GM21717 (cell line): ENCODE measurements around the gene ZNF655.
"Not testable (repeated sequence)": the region's sequence is repeated elsewhere in the genome, so short reads cannot be mapped to it uniquely, and the experiment has no call there.

Source experiments
- ATAC-seq: cut with Tn5 transposase; IDR thresholded peaks from one replicate; pipeline ENCODE4 v1.9.1; 2021; ENCODE audit warnings: mild to moderate bottlenecking, moderate library complexity; ENCODE audit not compliant: unreplicated experiment

ZNF655 gene

DNA sequence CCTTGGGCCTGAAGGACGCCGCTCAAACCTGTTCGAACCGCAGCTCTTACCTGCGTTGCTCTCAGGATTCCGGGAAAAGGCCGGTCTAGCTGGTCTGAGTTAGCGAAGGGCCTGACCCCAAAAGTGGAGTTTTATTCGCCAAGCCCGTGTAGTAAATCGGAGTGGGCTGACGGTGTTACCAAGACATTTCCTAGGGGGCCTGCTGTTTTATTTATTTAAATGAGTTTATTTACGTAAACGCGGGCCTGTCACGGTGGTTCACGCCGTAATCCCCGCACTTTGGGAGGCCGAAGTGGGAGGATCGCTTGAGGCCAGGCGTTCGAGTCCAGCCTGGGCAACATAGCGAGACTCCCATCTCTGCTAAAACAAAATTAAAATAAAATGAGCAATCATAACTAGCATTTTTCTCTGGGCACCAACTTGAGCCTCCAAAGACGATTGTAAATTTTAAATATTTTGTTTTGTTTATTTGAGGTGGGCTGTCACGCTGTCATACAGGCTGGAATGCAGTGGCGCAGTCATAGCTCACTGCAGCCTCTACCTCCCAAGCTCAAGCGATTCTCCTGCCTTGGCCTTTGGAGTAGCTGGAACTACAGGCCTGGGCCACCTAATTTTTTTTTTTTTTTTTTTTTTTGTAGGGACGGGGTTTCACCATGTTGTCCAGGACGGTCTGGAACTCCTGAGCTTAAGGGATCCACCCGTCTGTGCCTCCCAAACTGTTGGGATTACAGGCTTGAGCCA lies 903 bp downstream of the ZNF655 start:
- no peak for ATAC-seq

GRCh38 chr7:99560834-99561736 lies 2.6 kb downstream of the ZNF655 start:
- no peak for ATAC-seq

DNA sequence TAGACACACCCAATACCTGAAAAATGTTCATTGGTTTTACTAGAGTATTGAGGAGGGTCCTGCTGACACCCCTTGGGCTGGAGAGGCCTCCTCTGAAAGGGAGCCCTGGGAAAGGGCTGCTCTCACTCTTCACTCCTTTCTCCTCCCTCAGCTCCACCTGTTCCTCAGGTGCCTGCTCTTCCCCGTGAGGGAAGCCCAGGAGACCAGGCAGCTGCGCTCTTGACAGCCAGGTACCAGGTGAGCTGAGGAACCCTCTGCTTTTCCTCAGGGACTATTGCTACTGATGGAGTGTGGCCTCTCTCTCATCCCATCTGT lies 3.3 kb downstream of the ZNF655 start:
- no peak for ATAC-seq

- ATAC-seq, result no peak
Observed at GRCh38 chr7:99562114-99562784, 3.8 kb downstream of the ZNF655 start.

DNA sequence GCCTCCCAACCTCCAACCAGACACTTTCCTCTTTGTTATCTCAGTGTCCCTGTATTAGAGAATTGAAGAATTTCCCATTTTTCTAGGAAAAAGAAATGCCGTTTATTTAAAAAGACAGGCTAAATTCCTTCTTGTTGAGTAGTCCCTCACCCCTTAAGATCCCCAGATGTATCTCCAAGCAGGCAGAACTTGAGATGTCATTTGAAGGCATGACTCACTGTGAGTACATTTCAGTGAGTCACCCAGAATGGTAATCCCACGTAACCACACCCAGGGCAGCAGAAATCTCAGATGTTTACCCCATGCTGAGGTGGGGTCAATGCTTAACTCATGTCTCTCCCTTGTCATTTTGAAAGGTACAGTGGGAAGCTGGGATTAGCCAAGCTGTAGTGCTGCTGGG lies 4.4 kb downstream of the ZNF655 start:
- ATAC-seq, result no peak

DNA sequence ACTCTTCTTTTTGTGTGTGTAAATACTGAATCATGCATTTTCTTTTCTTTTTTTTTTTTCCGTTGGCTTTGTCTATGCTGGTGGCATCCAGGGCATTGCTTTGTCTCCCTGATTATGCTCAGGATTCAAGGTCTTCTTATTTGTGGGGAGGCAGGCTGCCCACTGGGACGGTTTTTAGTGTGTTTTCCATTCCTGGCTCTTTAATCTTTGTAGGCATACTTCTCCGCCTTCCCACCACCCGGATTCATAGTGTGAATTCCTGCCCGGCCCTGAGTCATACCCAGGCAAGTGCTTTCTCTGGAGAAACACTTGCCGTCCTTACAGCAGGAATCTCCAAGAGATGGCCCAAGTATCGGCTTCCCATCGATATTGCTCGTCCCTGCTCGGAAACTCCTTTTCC lies 5.2 kb downstream of the ZNF655 start:
- no peak for ATAC-seq

GRCh38 chr7:99568770-99569169 lies 10.3 kb downstream of the ZNF655 start:
- ATAC-seq, result not testable (repeated sequence)

- no peak for ATAC-seq
Observed at GRCh38 chr7:99571768-99572167, 13.3 kb downstream of the ZNF655 start.

DNA sequence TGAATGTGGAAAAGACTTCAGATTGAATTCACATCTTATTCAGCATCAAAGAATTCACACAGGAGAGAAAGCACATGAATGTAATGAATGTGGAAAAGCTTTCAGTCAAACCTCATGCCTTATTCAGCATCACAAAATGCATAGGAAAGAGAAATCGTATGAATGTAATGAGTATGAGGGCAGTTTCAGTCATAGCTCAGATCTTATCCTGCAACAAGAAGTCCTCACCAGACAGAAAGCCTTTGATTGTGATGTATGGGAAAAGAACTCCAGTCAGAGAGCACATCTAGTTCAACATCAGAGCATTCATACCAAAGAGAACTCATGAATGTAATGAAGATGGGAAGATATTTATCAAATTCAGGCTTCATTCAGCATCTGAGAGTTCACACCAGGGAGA lies 14.8 kb downstream of the ZNF655 start:
- ATAC-seq, result no peak

DNA sequence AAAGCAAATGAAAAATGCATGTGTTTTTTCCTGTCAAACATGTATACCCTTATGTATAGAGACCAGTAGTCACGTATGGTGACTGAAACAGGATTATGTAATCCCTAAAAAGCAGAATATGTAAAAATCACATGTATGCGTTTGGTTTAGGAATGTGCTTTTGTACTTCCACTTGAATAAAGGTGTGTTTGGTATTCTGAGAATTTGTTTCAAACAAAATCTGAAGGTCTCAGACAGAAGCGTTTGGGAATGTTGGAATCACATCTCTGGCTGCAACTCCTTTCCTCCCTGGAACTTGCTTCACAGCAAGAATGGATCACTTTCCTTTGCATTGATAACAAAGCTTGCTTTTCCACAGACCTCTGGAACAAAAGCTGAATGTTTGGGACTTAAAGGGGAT lies 17.8 kb downstream of the ZNF655 start:
- no peak for ATAC-seq

- no peak for ATAC-seq
Observed at GRCh38 chr7:99579281-99579955, 21.0 kb downstream of the ZNF655 start.

DNA sequence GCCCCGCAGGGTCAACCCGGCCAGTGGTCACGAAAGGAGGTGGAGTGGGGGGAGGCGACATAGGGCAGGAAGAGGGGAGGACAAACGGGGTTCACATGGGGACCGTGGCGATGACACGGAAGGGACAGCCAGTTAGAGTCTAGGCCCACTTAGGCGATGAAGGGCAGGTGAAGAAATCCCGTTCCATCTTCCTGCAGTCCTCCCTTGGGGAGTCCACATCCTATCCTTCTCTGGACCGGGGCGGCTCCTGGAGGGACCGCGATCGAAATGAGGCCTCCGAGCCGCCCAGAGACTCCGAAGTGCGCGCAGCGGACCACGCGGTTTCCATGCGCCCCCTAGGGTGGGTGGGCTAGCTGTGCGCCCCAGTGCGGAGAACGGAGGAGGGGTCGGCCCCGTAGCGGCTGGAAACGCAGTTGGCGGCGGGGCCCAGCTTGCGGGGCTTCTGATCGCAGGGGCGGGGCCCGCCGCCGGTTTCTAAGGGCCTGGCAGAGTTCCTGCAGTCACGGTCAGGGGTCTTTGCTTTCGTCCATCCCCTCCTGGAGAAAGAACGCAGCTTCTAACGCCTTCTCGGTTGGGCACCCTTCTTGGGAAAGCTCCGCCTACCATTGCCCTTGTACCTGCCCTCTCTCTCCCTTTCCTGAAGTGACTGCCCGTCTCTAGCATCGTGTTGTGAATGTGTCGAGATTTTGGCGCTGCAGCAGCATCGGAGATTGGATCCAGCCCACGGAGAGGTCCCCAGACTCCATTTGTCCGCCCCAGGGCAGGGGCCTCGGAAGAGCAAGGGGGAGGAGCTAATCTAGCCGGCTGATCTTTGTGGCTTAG lies 21.7 kb downstream of the ZNF655 start:
- no peak for ATAC-seq

DNA sequence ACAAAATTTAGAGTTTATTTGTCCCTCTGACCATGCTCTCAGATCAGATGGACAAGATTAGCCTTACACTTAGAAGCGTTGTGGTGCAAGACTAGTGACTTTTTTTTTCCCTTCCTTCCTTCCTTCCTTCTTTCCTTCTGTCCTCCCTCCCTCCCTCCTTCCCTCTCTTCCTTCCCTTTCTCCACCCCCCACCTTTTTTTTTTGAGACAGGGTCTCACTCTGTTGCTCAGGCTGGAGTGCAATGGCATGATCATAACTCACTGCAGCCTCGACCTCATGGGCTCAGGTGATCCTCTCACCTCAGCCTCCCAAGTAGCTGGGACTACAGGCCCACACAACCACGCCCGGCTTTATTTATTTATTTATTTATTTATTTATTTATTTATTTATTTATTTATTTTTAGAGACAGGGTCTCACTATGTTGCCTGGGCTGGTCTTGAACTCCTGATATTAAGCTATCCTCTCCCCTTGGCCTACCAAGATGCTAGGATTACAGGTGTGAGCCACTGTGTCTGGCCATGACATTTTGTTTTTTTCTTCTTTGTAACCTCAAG lies 22.4 kb downstream of the ZNF655 start:
- not testable (repeated sequence) for ATAC-seq

DNA sequence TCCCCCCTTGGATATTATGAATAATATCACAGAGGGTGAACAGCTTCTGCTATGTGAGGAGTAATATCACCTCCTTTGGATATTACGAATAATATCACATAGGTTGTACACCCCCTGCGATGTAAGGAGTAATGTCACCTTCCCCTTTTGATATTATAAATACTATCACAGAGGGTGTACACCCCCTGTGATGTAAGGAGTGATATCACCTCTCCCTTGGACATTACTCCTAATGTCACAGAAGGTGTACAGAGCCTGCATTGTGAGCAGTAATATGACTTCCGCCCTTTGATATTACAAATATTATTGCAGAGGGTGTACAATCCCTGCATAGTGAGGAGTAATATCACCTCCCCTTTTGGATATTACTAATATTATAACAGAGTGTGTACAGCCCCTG lies 30.4 kb downstream of the ZNF655 start:
- ATAC-seq, result no peak

DNA sequence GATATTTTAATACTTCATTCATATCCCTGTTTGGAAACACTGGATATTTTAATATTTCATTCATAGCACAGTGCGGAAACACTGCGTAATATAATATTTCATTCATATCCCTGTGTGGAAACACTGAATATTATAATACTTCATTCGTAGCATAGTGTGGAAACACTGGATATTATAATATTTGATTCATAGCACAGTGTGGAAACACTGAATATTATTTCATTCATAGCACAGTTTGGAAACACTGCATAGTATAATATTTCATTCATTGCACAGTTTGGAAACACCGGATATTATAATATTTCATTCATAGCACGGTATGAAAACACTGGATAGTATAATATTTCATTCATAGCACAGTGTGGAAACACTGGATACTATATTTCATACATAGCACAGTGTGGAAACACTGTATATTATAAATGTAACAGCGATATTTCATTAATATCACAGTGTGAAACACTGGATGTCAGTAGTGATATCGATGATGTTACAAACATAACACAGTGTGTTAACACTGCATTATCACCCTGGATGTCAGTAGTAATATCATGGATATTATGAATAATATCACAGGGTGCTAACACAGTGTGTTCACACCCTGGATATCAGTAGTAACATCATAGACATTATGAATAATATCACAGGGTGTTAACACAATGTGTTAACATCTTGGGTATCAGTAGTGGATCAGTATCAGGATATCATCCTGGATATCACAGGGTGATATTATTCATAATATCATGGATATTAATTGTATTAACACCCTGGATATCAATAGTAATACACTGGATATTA lies 36.7 kb downstream of the ZNF655 start:
- ATAC-seq, result no peak

DNA sequence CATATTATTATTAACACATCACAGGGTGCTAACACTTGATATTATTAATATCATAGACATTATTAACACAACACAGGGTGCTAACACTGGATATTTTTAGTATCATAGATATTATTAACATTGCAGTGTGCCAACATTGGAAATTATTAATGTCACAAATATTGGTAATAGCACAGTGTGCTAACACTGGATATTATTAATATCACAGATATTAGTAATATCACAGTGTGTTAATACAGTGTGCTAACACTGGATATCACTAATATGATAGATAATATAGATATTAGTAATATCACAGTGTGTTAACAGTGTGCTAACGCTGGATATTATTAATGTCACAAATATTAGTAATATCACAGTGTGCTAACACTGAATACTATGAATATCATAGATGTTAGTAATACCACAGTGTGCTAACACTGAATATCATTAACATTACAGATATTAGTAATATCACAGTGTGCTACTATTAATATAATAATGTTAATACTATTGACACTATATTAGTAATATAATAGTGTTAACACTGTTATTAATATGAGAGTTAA lies 38.0 kb downstream of the ZNF655 start:
- ATAC-seq, result no peak

DNA sequence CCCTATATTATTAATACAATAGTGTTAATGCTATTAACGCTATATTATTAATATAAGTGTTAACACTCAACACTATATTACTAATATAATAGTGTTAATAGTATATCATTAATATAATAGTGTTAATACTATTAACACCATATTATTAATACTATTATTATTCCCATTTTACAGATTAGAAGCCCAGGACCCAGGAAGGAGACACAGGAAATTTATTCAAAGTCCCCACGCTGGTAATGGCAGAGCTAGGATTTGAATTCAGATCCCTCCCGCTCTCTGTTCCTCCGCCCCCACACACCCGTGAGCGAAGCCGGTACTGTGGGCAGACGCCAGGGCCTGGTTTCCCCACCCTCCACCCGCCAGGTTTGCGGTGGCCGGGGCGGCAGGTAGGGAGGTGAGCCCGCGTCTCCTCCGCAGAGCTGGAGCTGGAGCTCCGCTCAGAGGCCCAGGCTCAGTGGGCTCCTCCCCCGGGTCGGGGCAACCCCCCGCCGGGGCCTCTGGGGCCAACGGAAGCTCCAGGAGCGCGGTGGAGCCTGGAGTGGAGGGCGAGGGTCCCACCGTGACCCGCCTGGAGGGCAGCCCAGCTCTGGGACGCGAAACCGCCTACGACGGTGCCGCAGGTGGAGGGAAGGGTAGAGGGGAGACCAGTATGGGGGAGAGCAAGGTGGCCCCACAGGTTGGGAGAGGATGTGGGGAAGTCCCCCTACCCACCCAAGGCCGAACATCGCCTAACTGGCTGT lies 39.5 kb downstream of the ZNF655 start, which contains the start of gene TMEM225B:
Gene TMEM225B (plus strand): TSS at position 506 of the 740 bp plus-strand sequence. CDS start 6,122 bp downstream, outside the sequence.
- no peak for ATAC-seq

DNA sequence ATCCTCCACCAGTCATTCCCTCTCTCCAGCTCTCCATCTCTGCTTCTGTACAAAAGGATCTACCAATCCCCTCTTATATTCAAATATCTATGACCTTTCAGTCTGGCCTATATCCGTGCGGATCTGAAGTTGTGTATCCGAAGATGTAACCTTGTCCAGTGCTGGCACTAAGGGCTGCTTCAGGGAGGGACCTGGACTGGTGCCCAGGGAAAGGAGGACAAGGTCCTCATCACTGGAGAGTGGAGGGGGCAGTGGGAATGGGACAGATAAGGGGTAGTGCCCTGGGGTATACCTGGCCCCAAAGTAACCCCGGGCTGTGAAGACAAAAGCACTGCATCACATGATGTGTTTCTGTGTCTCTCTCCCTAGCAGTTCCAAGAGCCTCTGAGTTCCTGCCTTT lies 41.4 kb downstream of the ZNF655 start:
- ATAC-seq, result no peak
